ENCODE data around the gene ARMH2.

- TF ChIP-seq POLR2A (IDR thresholded peaks at IDR 0.05) (no peak), POLR2AphosphoS5 (IDR thresholded peaks at IDR 0.05) (no peak)
- TF ChIP-seq, protein P1, sequence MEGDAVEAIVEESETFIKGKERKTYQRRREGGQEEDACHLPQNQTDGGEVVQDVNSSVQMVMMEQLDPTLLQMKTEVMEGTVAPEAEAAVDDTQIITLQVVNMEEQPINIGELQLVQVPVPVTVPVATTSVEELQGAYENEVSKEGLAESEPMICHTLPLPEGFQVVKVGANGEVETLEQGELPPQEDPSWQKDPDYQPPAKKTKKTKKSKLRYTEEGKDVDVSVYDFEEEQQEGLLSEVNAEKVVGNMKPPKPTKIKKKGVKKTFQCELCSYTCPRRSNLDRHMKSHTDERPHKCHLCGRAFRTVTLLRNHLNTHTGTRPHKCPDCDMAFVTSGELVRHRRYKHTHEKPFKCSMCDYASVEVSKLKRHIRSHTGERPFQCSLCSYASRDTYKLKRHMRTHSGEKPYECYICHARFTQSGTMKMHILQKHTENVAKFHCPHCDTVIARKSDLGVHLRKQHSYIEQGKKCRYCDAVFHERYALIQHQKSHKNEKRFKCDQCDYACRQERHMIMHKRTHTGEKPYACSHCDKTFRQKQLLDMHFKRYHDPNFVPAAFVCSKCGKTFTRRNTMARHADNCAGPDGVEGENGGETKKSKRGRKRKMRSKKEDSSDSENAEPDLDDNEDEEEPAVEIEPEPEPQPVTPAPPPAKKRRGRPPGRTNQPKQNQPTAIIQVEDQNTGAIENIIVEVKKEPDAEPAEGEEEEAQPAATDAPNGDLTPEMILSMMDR (IDR thresholded peaks at IDR 0.05) = no peak
Measured at GRCh38 chr6:24809728-24810127, 11.0 kb upstream of the ARMH2 start.
